ENCODE results near the gene PTMS. TPM values are rescaled to one million over a fixed set of nuclear protein-coding genes. Genes with fewer than 3 reads are reported as not detected.
A peak's percentile ranks its signal among the peaks of the same experiment; 100 is the strongest.

Gene PTMS
- total RNA-seq, 1 experiment from 2014 or later = 62.9 TPM

GRCh38 chr12:6752921-6753771, 13.0 kb upstream of the PTMS start, which contains the start of gene MLF2:
MLF2 (minus strand) TSS chr12:6753141; CDS start chr12:6752334, 807 bp downstream.
- DNase-seq = peak; percentile 98
- CTCF ChIA-PET = interaction anchor here (0.5 to 2.7 kb wide), 11 partner anchors 13 to 138 kb away, joined by 3 to 24 read pairs (median 4); partner anchors contain the start of genes CDCA3, COPS7A, GPR162 and PTMS
- H3K27me3 Mint-ChIP-seq (ENCODE audit: unreplicated experiment) = peaks cover 22% of the 10 kb centered on the region
- peak within 1 kb of the TSS; percentile 98 for H3K4me3 Mint-ChIP-seq (ENCODE audit: low read depth, unreplicated experiment)
- TF ChIP-seq CTCF (IDR thresholded peaks at IDR 0.05; ENCODE audit: unreplicated experiment) = peak; percentile 90
- H3K9me3 Mint-ChIP-seq (ENCODE audit: low read depth, unreplicated experiment) = no peaks in the 10 kb centered on the region
- H3K4me1 Mint-ChIP-seq (ENCODE audit: low read depth, unreplicated experiment) = peaks cover 7% of the 10 kb centered on the region
- H3K36me3 Mint-ChIP-seq (ENCODE audit: insufficient read depth, unreplicated experiment) = peaks cover 40% of the 10 kb centered on the region
- intact Hi-C loops (cut with micrococcal nuclease; ENCODE audit: unreplicated experiment) = loop anchor here (2.0 kb wide), 2 partner anchors 26 to 82 kb away; no protein-coding TSS in a partner anchor
- peak within 1 kb of the TSS; percentile 88 for H3K27ac Mint-ChIP-seq (ENCODE audit: unreplicated experiment)
- BruUV-seq (replicated peaks) = TSS peak; percentile 86

- Mint-ChIP-seq H3K4me1 (ENCODE audit: low read depth, unreplicated experiment) (peaks cover 7% of the 10 kb centered on the region), H3K36me3 (ENCODE audit: insufficient read depth, unreplicated experiment) (peaks cover 35% of the 10 kb centered on the region), H3K4me3 (ENCODE audit: low read depth, unreplicated experiment) (peak overlapping the region; percentile 98), H3K27ac (ENCODE audit: unreplicated experiment) (peak overlapping the region; percentile 88), H3K9me3 (ENCODE audit: low read depth, unreplicated experiment) (no peaks in the 10 kb centered on the region), H3K27me3 (ENCODE audit: unreplicated experiment) (peaks cover 29% of the 10 kb centered on the region)
- intact Hi-C loops (cut with micrococcal nuclease; ENCODE audit: unreplicated experiment) = loop anchor here (2.0 kb wide), 2 partner anchors 25 to 81 kb away; no protein-coding TSS in a partner anchor
- CTCF ChIA-PET = interaction anchor here (0.9 to 2.7 kb wide), 8 partner anchors 13 to 98 kb away, joined by 4 to 24 read pairs (median 6); partner anchors contain the start of genes CDCA3, COPS7A, PTMS and USP5
- DNase-seq = no peak
- TF ChIP-seq CTCF (IDR thresholded peaks at IDR 0.05; ENCODE audit: unreplicated experiment) = no peak
- no TSS peak for BruUV-seq (replicated peaks)
Observed at GRCh38 chr12:6753772-6754356, 12.3 kb upstream of the PTMS start.

- intact Hi-C loops (cut with micrococcal nuclease; ENCODE audit: unreplicated experiment) = no loop called here
- Mint-ChIP-seq H3K4me1 (ENCODE audit: low read depth, unreplicated experiment) (peaks cover 7% of the 10 kb centered on the region), H3K27me3 (ENCODE audit: unreplicated experiment) (peaks cover 34% of the 10 kb centered on the region), H3K27ac (ENCODE audit: unreplicated experiment) (no peak overlapping the region), H3K9me3 (ENCODE audit: low read depth, unreplicated experiment) (no peaks in the 10 kb centered on the region), H3K4me3 (ENCODE audit: low read depth, unreplicated experiment) (no peak overlapping the region), H3K36me3 (ENCODE audit: insufficient read depth, unreplicated experiment) (peaks cover 29% of the 10 kb centered on the region)
- no peak for DNase-seq
- CTCF ChIA-PET = interaction anchor here (1.5 to 2.7 kb wide), 3 partner anchors 12 to 71 kb away, joined by 5 to 24 read pairs (median 7); partner anchors contain the start of gene PTMS
- no peak for TF ChIP-seq CTCF (IDR thresholded peaks at IDR 0.05; ENCODE audit: unreplicated experiment)
- BruUV-seq (replicated peaks) = no TSS peak
Observed at GRCh38 chr12:6754411-6754810, 11.8 kb upstream of the PTMS start.

GRCh38 chr12:6757028-6757690, 9.0 kb upstream of the PTMS start:
- no peak for TF ChIP-seq CTCF (IDR thresholded peaks at IDR 0.05; ENCODE audit: unreplicated experiment)
- Mint-ChIP-seq H3K27ac (ENCODE audit: unreplicated experiment) (no peak overlapping the region), H3K4me3 (ENCODE audit: low read depth, unreplicated experiment) (no peak overlapping the region), H3K9me3 (ENCODE audit: low read depth, unreplicated experiment) (no peaks in the 10 kb centered on the region), H3K27me3 (ENCODE audit: unreplicated experiment) (peaks cover 44% of the 10 kb centered on the region), H3K36me3 (ENCODE audit: insufficient read depth, unreplicated experiment) (peaks cover 17% of the 10 kb centered on the region), H3K4me1 (ENCODE audit: low read depth, unreplicated experiment) (peaks cover 9% of the 10 kb centered on the region)
- BruUV-seq (replicated peaks) = no TSS peak
- intact Hi-C loops (cut with micrococcal nuclease; ENCODE audit: unreplicated experiment) = no loop called here
- CTCF ChIA-PET = no interaction called here
- no peak for DNase-seq

Data from Calu3 (cell line).